ENCODE data around the gene MTR.

GRCh38 chr1:236765831-236766230 is 29.3 kb upstream of the MTR start:
- TF ChIP-seq CTCF (conservative IDR thresholded peaks at IDR 0.05; ENCODE audit: low read depth, low read length), result no peak
- TF ChIP-seq EZH2phosphoT487 (IDR thresholded peaks at IDR 0.05; ENCODE audit: borderline replicate concordance, low read length), result no peak
- TF ChIP-seq EZH2 (IDR thresholded peaks at IDR 0.05; ENCODE audit: low read length, unreplicated experiment), result no peak
